Rectal smooth muscle tissue (tissue), 1 donor: ENCODE results near the gene ITFG1.
A peak's percentile ranks its signal among the peaks of the same experiment; 100 is the strongest.
"Not testable (repeated sequence)": the region's sequence is repeated elsewhere in the genome, so short reads cannot be mapped to it uniquely, and the experiment has no call there.

Source experiments
- H3K27ac ChIP-seq: one replicate; pipeline ENCODE4 v1.7.0; 2013; ENCODE audit warnings: low read depth, low read length, inconsistent platforms
- H3K27me3 ChIP-seq: one replicate; pipeline ENCODE4 v1.7.0; 2013; ENCODE audit warnings: low read length; ENCODE audit not compliant: control insufficient read depth, insufficient read depth
- H3K36me3 ChIP-seq: one replicate; pipeline ENCODE4 v1.7.0; 2013; ENCODE audit warnings: low read length; ENCODE audit not compliant: control insufficient read depth, insufficient read depth
- H3K4me1 ChIP-seq: one replicate; pipeline ENCODE4 v1.7.0; 2013; ENCODE audit warnings: low read length; ENCODE audit not compliant: control insufficient read depth, insufficient read depth
- H3K4me3 ChIP-seq: one replicate; pipeline ENCODE4 v1.7.0; 2013; ENCODE audit warnings: low read length
- H3K9ac ChIP-seq: one replicate; pipeline ENCODE4 v1.7.0; 2013; ENCODE audit warnings: low read length

Gene ITFG1

DNA sequence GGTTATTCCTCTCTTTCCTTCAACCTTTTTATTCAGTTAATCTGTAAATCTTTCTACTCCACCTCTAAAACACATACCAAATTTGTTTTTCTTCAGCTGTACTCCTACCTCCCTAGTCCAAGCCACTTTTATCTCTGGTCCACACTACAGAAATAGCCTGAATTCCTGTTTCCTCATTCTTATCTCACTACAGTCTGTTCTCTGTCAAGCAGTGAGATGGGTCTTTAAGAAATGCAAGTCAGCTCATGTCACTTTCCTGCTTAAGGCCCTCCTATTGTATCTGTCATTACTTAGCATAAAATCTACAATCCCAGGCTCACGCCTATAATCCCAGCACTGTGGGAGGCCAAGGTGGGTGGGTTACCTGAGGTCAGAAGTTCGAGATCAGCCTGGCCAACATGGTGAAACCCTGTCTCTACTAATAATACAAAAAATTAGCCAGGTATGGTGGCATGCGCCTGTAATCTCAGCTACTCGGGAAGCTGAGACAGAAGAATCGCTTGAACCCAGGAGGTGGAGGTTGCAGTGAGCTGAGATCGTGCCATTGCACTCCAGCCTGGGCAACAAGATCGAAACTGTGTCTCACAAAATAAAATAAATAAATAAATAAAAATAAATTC lies 7.3 kb upstream of the ITFG1 start:
- H3K9ac ChIP-seq, H3K4me3 ChIP-seq, H3K27ac ChIP-seq, H3K36me3 ChIP-seq, H3K27me3 ChIP-seq: not testable (repeated sequence)
- peaks cover 25% of the 10 kb centered on the region for H3K4me1 ChIP-seq

DNA sequence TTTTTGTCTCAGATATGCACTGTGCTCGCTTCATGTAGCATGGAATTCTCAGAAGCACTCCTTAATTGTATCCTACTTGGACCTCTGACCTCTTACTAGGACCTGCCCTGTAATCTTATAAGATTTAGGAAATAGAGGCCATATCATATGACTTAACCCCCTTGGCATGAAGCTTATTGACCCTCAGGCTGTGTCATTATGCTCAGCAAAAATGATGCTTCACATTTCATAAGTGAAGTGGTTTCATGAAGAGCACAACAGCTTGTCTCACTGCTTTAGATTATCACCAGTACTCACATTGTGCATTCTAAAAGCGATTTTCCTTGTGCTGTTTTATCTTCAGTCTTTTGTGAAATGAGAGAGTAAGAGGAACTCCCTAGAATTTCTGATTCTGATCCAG lies 6.6 kb upstream of the ITFG1 start:
- Histone ChIP-seq H3K36me3 (no peaks in the 10 kb centered on the region), H3K4me1 (peaks cover 30% of the 10 kb centered on the region), H3K4me3 (no peak overlapping the region), H3K27me3 (no peaks in the 10 kb centered on the region), H3K27ac (no peak overlapping the region), H3K9ac (no peak overlapping the region)

DNA sequence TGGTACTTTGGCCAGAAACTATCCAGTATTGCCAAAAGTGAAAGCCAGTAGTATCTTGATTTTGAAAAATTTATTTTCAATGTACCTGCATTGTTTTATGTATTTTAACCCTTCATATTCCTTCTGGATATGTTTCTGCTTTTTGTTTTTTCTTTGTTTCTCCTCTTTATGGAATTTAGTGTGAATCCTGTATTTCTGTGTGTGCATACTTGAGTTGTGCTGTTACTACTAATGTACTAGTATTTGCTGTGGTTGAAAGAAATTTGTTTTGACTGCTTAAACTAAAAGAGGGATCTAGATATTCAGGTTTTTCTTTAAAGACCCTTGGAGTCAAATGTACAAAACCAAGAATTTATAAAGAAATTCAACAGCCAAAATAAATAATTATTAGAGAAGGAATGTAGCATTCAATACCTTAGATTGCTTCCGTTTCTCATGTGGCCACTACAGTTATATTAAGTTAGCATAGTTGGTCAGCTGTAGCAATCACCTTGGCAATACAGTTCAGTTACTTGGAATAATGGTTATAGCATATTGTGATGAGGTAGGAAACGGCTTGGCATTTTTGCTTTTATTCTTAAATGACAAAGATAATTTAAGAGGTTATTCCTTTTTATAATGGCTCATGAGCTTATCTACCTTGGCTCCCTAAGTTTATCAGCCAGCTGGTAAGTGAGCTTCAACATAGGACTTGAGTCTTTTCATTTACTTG lies 5.2 kb upstream of the ITFG1 start:
- H3K27ac ChIP-seq: no peak overlapping the region
- H3K27me3 ChIP-seq: no peaks in the 10 kb centered on the region
- no peaks in the 10 kb centered on the region for H3K36me3 ChIP-seq
- peaks cover 30% of the 10 kb centered on the region for H3K4me1 ChIP-seq
- no peak overlapping the region for H3K9ac ChIP-seq
- H3K4me3 ChIP-seq: no peak overlapping the region

DNA sequence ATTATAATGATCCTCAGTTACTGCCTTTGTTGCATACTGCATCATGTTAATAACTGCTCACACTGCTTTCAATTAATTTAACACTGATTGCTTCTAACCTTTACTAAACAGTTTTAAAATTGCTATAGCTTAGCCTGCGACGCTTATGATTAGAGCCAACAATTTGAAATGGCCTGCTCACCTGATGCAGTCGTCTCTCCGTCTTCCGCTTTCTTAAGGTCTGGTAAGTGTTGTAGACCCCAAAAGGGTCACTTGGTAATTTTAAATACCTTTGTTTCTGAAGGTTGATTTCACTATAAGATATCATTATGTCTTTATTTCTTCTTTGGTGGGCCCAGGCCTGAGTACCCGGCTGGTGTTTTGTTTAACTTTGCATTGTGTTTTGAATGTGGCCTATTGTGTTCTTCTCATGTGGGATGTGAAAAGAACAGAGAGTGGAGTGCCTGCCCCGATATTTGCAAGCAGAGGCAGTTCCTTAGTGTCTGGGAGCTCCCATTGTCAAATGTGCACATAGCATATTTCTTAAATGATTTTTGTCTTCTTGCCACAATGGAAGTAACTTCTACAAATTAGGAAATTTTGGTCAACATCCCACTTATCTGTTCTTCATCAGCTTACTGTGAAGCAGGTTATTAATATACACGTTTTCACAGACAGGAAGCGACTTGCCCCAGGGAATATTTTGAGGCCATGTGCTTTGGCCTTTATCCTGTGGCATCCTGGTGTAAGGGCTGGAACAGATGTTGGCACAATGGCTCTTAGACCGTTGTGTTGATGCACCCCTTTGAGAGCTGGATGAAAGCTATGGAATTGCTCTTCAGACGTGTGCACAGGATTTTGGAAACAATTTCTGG lies 3.1 kb upstream of the ITFG1 start:
- Histone ChIP-seq H3K36me3 (no peaks in the 10 kb centered on the region), H3K9ac (no peak overlapping the region), H3K4me3 (no peak overlapping the region), H3K4me1 (peaks cover 41% of the 10 kb centered on the region), H3K27me3 (no peaks in the 10 kb centered on the region), H3K27ac (peak overlapping the region; percentile 11)

DNA sequence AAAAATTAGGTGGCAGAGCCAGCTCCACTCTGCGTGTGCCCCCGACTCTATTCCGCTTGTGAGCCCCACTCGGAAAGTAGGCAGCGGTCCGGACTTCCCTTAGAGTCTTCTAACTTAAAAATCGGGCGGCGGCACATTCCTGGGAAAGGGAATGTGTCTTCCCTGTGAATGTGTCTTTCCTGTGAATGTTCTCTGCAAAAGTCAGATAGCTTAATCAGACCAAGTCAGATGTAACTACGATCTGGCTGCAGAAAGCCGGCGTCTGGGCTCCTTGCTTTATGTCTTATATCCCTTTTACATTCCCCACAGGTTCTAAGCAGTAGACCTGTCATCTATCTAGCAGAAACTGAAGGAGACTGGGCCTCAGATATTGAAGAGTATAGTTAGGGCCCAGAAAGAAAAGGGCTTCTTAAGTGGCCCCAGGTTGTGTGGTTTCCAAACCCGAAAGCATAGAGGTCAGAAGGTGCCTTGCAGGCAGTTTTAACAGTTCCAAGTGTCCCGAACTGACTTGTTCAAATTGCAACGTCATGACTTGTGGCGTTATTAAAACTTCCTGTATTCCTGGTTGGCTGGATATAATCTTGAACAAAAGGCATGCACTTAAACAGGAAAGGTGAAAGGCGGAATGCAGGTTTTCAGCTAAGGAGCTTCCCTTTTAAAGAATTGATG lies 869 bp upstream of the ITFG1 start:
- Histone ChIP-seq H3K4me3 (peak overlapping the region; percentile 99), H3K27me3 (no peaks in the 10 kb centered on the region), H3K36me3 (no peaks in the 10 kb centered on the region), H3K9ac (peak overlapping the region; percentile 7), H3K27ac (peak overlapping the region; percentile 98), H3K4me1 (peaks cover 41% of the 10 kb centered on the region)

DNA sequence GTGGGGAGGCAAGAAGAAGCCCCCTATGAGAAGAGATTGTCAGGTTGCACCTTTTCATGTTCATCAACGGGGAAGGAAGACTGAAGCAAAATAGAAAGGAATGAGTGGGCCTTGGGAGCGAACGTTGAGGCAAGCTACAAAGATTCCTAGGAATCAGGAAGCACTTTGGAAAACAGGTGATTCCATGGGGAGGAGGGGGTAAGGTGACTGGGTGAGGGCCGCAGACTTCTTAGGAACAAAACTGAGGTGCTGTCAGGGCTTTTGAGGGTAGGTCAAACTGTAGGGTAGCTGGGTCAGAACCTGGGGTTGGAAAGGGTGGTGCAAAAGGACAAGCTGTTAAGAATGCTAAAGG lies 528 bp downstream of the ITFG1 start:
- H3K27ac ChIP-seq: peak overlapping the region; percentile 98
- H3K36me3 ChIP-seq: peaks cover 2% of the 10 kb centered on the region
- H3K27me3 ChIP-seq: no peaks in the 10 kb centered on the region
- peak overlapping the region; percentile 95 for H3K9ac ChIP-seq
- H3K4me1 ChIP-seq: peaks cover 36% of the 10 kb centered on the region
- peak overlapping the region; percentile 99 for H3K4me3 ChIP-seq

DNA sequence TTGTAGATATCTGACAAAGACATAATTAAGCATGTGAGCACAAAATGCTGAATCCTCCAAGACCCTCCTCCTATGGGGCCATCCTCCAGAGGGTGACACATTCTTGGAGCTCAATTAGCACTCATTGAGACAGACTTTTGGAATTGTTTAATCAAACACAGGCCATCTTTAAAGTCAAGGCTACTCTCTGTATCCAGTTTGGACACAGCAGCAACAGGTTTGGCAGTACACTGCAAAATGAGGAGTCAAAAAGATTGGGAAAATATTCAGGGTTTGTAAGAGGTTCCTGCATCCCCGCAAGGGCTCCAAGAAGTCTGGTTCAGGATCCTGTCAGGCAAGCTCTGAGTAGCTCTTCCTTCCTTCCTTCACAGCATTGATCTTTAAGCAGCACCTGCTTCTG lies 1.3 kb downstream of the ITFG1 start:
- H3K27ac ChIP-seq: no peak overlapping the region
- H3K9ac ChIP-seq: no peak overlapping the region
- peaks cover 2% of the 10 kb centered on the region for H3K36me3 ChIP-seq
- peaks cover 30% of the 10 kb centered on the region for H3K4me1 ChIP-seq
- H3K4me3 ChIP-seq: peak overlapping the region; percentile 99
- H3K27me3 ChIP-seq: no peaks in the 10 kb centered on the region

DNA sequence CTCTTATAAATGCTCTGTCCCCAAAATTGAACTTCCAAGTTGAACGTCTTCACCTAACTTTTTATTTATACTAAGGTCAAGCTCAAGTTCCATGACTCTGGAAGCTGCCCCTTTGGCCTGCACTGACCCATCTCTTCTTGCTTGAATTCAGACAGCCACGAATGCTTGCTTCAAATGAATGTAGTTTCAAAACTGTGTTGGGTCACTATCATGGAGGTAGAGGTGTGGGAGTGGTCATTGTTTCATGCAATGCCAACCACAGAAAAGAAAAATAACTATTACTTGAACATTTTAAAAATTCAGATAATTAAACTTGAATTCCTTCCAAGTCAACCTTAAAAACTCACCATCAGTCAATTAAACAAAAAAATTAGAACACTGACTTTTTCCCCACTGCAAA lies 2.5 kb downstream of the ITFG1 start:
- Histone ChIP-seq H3K4me3 (no peak overlapping the region), H3K27ac (no peak overlapping the region), H3K27me3 (no peaks in the 10 kb centered on the region), H3K9ac (no peak overlapping the region), H3K36me3 (peaks cover 5% of the 10 kb centered on the region), H3K4me1 (peaks cover 18% of the 10 kb centered on the region)

DNA sequence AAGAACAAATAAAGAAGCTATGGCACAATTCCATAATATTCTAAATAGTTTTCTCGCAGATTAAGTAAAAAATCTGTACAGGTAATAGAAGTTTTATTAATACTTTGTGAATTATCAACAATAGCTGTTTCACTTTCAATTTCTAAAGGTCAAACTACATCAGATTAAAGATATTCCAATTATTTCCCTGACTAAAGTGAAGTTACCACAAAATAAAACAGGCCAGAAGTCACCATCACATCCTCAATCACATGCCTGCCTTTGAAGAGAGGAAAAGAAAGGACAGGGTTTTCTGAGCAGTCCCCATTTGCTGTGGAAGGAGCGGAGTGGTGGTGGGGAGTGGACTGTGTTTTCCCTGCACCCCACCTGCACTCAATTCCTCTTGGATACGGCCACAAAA lies 11.1 kb downstream of the ITFG1 start:
- no peak overlapping the region for H3K9ac ChIP-seq
- H3K4me3 ChIP-seq: no peak overlapping the region
- H3K4me1 ChIP-seq: no peaks in the 10 kb centered on the region
- H3K27ac ChIP-seq: no peak overlapping the region
- H3K27me3 ChIP-seq: no peaks in the 10 kb centered on the region
- peaks cover 14% of the 10 kb centered on the region for H3K36me3 ChIP-seq

DNA sequence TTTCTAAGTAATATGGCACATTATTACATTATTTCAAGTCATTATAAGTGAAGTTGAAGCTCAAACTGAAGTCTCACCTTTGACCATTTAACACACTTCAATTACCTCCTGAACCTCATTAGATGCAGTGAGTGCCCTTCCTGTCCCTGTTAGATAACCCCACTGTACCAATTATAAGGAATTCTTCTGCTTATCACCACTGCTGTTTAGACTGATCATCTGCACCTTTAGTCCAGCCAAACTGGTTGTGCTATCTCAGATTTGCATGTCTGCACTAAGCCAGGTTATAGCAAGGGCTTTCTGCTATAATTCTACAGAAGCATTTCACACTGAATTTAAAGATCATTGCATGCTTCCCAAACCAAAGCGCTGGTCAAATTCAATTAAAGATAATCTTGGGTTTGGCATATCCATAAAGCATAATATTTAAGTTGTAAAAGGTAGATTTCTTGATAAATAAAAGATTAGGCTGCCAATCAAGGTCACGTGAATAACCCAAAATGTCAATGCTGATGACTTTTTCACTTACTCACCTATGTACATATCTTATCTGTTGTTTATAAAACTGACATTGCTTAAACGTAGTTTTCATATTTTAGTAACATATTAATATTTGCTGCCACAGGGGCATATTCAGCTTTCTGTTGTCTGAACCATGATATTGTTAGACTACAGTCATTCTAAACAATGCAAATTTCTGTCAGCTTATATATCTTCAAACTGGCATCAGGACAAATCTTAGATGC lies 11.9 kb downstream of the ITFG1 start:
- Histone ChIP-seq H3K4me1 (no peaks in the 10 kb centered on the region), H3K4me3 (no peak overlapping the region), H3K27ac (no peak overlapping the region), H3K27me3 (no peaks in the 10 kb centered on the region), H3K36me3 (peaks cover 14% of the 10 kb centered on the region), H3K9ac (no peak overlapping the region)

DNA sequence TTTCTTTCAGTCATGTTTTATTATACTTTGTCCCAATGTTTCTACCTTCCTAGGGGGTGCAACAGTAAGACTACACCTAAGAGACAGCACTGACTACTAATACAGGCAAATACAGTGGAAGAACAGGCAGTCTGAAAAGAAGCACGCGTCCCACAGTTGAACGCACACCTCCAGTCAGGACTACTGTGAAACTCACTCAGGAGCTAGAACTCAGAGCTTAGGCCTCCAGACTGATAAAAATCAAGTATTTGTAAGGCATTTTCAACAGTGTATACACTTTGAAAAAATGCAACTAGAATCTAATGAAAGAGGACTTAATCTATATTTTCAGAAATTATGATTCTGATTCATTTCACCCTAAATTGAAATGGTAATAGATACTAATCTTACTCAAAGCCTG lies 14.4 kb downstream of the ITFG1 start:
- Histone ChIP-seq H3K36me3 (peaks cover 6% of the 10 kb centered on the region), H3K9ac (no peak overlapping the region), H3K27me3 (no peaks in the 10 kb centered on the region), H3K4me3 (no peak overlapping the region), H3K27ac (no peak overlapping the region), H3K4me1 (no peaks in the 10 kb centered on the region)

DNA sequence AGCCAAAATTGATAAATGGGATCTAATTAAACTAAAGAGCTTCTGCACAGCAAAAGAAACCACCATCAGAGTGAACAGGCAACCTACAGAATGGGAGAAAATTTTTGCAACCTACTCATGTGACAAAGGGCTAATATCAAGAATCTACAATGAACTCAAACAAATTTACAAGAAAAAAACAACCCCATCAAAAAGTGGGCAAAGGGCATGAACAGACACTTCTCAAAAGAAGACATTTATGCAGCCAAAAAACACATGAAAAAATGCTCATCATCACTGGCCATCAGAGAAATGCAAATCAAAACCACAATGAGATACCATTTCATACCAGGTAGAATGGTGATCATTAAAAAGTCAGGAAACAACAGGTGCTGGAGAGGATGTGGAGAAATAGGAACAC lies 18.0 kb downstream of the ITFG1 start:
- not testable (repeated sequence) for H3K4me1 ChIP-seq, H3K27me3 ChIP-seq, H3K4me3 ChIP-seq, H3K9ac ChIP-seq, H3K27ac ChIP-seq, H3K36me3 ChIP-seq
